ENCODE results near the gene ABI1. TPM values are rescaled to one million over a fixed set of nuclear protein-coding genes. Genes with fewer than 3 reads are reported as not detected.
A peak's percentile ranks its signal among the peaks of the same experiment; 100 is the strongest.

Gene ABI1
- total and polyA plus RNA-seq, 2 of the 4 experiments (the other 2 are of a cell fraction): 49.6 to 71.3 TPM

DNA sequence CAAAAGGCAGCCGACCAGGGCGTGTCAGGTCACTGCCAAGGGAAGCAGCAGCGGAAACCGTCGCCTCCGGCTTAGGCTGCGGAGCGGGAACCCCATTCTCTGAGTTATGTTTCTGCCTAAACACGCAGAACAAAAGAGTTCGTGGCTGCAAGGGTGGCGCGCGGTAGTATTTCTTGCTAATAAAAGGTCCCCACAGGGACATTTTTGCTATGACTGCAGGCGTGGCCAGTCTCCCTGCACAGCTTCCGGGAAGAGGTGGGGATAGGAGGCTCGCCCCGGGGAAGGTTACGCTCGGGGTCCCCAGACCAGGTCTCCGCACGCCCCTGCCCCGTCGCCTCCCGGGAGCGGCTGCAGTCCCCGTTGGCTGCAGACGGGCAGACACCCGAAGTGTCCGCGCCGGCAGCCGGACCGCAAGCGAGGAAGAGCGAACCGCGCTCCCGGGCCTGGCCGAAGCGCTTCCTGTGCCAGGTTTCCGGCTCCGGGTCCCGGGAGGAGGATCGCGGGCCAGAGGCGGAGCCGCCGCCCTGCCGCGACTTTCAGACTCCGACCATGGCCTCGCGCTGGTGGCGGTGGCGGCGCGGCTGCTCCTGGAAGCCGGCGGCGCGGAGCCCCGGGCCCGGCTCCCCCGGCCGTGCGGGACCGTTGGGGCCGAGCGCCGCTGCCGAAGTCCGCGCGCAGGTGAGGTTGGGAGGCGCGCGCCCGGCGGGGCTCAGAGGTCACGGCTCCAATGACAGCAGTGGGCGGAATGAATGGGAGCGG is 163.4 kb downstream of the ABI1 start, which contains the start of gene PDSS1:
Gene PDSS1 (plus strand): TSS at position 539 of the 759 bp plus-strand sequence. CDS start 11 bp downstream, at position 550.
- 0% methylated on average over 57 of the region's 82 CpGs; no CpG with 5 or more reads in 1 of the 2 experiments for WGBS, 2 experiments (ENCODE audit: extremely low coverage in 2 of 2, insufficient read length in 1 of 2)
- no peaks in the 10 kb centered on the region for H3K36me3 ChIP-seq (ENCODE audit: control insufficient read depth, insufficient read depth, low read length)
- intact Hi-C loops (cut with micrococcal nuclease) (no loop called here), in situ Hi-C loops (cut with MboI; ENCODE audit: low sequenced_read_pairs) (no loop called here), dilution Hi-C loops (cut with HindIII; ENCODE audit: low sequenced_read_pairs, unreplicated experiment) (no loop called here)
- H3K9me3 ChIP-seq (ENCODE audit: control insufficient read depth, insufficient read depth, low read length): no peaks in the 10 kb centered on the region
- CTCF ChIA-PET: interaction anchor here (0.7 kb wide), 1 partner anchor 29 kb away, joined by 7 read pairs; no protein-coding TSS in a partner anchor
- POLR2A ChIA-PET (ENCODE audit: unreplicated experiment): no interaction called here
- peak within 1 kb of the TSS; percentile 94 for H2AK9ac ChIP-seq (replicated peaks; ENCODE audit: low read depth, low read length, poor library complexity)
- no peak within 1 kb of the TSS for H2BK20ac ChIP-seq (ENCODE audit: low read depth, low read length)
- H2BK120ac ChIP-seq (ENCODE audit: low read depth, low read length): peak within 1 kb of the TSS; percentile 78
- peak within 1 kb of the TSS; percentile 97 for H2BK5ac ChIP-seq (ENCODE audit: low read depth, low read length, poor library complexity, severe bottlenecking)
- peak within 1 kb of the TSS; percentile 100 for H3K4me2 ChIP-seq (ENCODE audit: low read depth, low read length)
- H4K8ac ChIP-seq (ENCODE audit: low read depth in 2 of 2, low read length in 2 of 2): peak within 1 kb of the TSS; percentile 96 to 100
- H2AK5ac ChIP-seq (ENCODE audit: low read depth, low read length): peak within 1 kb of the TSS; percentile 6; the same call in 1 of the 2 replicates
- H3K9ac ChIP-seq (ENCODE audit: low read depth, low read length): peak within 1 kb of the TSS; percentile 88
- peak within 1 kb of the TSS; percentile 87; the same call in 1 of the 2 replicates for H3K18ac ChIP-seq (ENCODE audit: low read depth, low read length)
- H3K27ac ChIP-seq (ENCODE audit: insufficient read depth, low read length): peak within 1 kb of the TSS; percentile 90
- no peaks in the 10 kb centered on the region for H3K27me3 ChIP-seq (ENCODE audit: control insufficient read depth, insufficient read depth, low read length)
- H4K5ac ChIP-seq (ENCODE audit: low read depth, low read length): peak within 1 kb of the TSS; percentile 85
- peaks cover 3% of the 10 kb centered on the region; the same call in 1 of the 2 replicates for H3K9me1 ChIP-seq (ENCODE audit: insufficient read depth, low read length)
- peak within 1 kb of the TSS; percentile 73 for H3K14ac ChIP-seq (replicated peaks; ENCODE audit: low read depth, low read length)
- H3K4ac ChIP-seq (ENCODE audit: low read depth, low read length): peak within 1 kb of the TSS; percentile 78
- H4K20me1 ChIP-seq (ENCODE audit: insufficient read depth, low read length): no peaks in the 10 kb centered on the region
- BruUV-seq (replicated peaks): no TSS peak
- TF ChIP-seq, protein P1, sequence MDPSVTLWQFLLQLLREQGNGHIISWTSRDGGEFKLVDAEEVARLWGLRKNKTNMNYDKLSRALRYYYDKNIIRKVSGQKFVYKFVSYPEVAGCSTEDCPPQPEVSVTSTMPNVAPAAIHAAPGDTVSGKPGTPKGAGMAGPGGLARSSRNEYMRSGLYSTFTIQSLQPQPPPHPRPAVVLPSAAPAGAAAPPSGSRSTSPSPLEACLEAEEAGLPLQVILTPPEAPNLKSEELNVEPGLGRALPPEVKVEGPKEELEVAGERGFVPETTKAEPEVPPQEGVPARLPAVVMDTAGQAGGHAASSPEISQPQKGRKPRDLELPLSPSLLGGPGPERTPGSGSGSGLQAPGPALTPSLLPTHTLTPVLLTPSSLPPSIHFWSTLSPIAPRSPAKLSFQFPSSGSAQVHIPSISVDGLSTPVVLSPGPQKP (IDR thresholded peaks at IDR 0.05; ENCODE audit: borderline replicate concordance, low read depth, low read length): no peak
- 0 out of 2 replicates have a peak, but pooled peaks have one; percentile 87 for TF ChIP-seq MXI1 (IDR thresholded peaks at IDR 0.05; ENCODE audit: borderline replicate concordance, low read depth, low read length)
- H3K4me3 ChIP-seq (ENCODE audit: insufficient read depth, low read depth, low read length): peak within 1 kb of the TSS; percentile 67
- 0 out of 2 replicates have a peak, but pooled peaks cover 3% of the 10 kb centered on the region for H3K4me1 ChIP-seq (ENCODE audit: control insufficient read depth, insufficient read depth, low read length)
- peak within 1 kb of the TSS; percentile 98 for H2AFZ ChIP-seq (replicated peaks; ENCODE audit: low read length, poor library complexity)
- H2BK15ac ChIP-seq (ENCODE audit: low read depth, low read length): no peak within 1 kb of the TSS
- DNase-seq: peak; percentile 50
- peak within 1 kb of the TSS; percentile 75 for H4K91ac ChIP-seq (ENCODE audit: insufficient read depth, low read depth, low read length)
- H3K56ac ChIP-seq (ENCODE audit: extremely low read depth, insufficient read depth, low read length): peak within 1 kb of the TSS; percentile 75
- peak within 1 kb of the TSS; percentile 67 for H3K23ac ChIP-seq (ENCODE audit: low read depth, low read length)
- ATAC-seq (ENCODE audit: low read depth): peak; percentile 95
- H3K79me1 ChIP-seq (ENCODE audit: low read depth in 1 of 2, low read length in 2 of 2): peaks cover 9 to 29% of the 10 kb centered on the region in 2 experiments
